Activated CD4-positive, alpha-beta T cell treated with anti-CD3 and anti-CD28 coated beads, Interleukin-2, amount 50 U/mL, for 1 hour (primary cell): Measurements from ENCODE around the gene NBPF3.

ENCODE experiments used
- DNase-seq: peaks from one replicate; pipeline ENCODE4 v3.0.0-alpha.2; 2020

NBPF3 gene

GRCh38 chr1:21520899-21521716, 81.2 kb downstream of the NBPF3 start:
- DNase-seq, result no peak

- DNase-seq, result no peak
Measured at GRCh38 chr1:21521717-21522060, 81.8 kb downstream of the NBPF3 start.

- DNase-seq, result no peak
Measured at GRCh38 chr1:21522525-21523038, 82.6 kb downstream of the NBPF3 start.

- no peak for DNase-seq
Measured at GRCh38 chr1:21523297-21523813, 83.4 kb downstream of the NBPF3 start.

GRCh38 chr1:21524220-21524619, 84.3 kb downstream of the NBPF3 start:
- no peak for DNase-seq

GRCh38 chr1:21524686-21525339, 84.9 kb downstream of the NBPF3 start:
- DNase-seq, result no peak

GRCh38 chr1:21525340-21525717, 85.4 kb downstream of the NBPF3 start:
- no peak for DNase-seq

GRCh38 chr1:21526441-21526840, 86.5 kb downstream of the NBPF3 start:
- DNase-seq, result no peak

- no peak for DNase-seq
Measured at GRCh38 chr1:21530368-21531016, 90.6 kb downstream of the NBPF3 start.

- DNase-seq, result no peak
Measured at GRCh38 chr1:21531241-21531640, 91.3 kb downstream of the NBPF3 start.

- no peak for DNase-seq
Measured at GRCh38 chr1:21532496-21532895, 92.6 kb downstream of the NBPF3 start.

GRCh38 chr1:21532992-21533534, 93.1 kb downstream of the NBPF3 start:
- no peak for DNase-seq

- no peak for DNase-seq
Measured at GRCh38 chr1:21534146-21534545, 94.2 kb downstream of the NBPF3 start.
